K562 (cell line): Measurements from ENCODE around the gene VWA2. TPM values are rescaled to one million over a fixed set of nuclear protein-coding genes. Genes with fewer than 3 reads are reported as not detected.

ENCODE experiments used
- ATAC-seq: fragments of 200-7000 bp; cut with Tn5 transposase; 3 replicates; pipeline ENCODE4 v1.9.1; 2020; ENCODE audit warnings: moderate library complexity
- BruUV-seq: library from RNA; stranded (reverse); fragments of 400-500 nt; replicated peaks from 2 replicates; lab custom pipeline; 2021; lab: Mats Ljungman, UMichigan
- CTCF ChIA-PET: fragments of 300-600 bp; formaldehyde crosslinking; extraction: SDS; loops from one replicate; lab custom pipeline; 2021; ENCODE audit warnings: low intra/inter-chr PET ratio; lab: Yijun Ruan, JAX
- POLR2A ChIA-PET: fragments of 300-600, 350-650 bp; sonication (Branson Sonifier 250); formaldehyde crosslinking; extraction: SDS; loops from one replicate; lab custom pipeline; 2021; ENCODE audit warnings: antibody characterized with exemption, inconsistent platforms; lab: Yijun Ruan, JAX
- DNase-seq, 4 experiments: peaks; one replicate each; pipeline versions ENCODE4 v3.0.0 to v3.0.0-alpha.2; 2011 to 2018; ENCODE audit warnings: low spot score in 3 of 4, mixed read lengths in 3 of 4; ENCODE audit errors: extremely low read depth in 1 of 4
- FAIRE-seq: peaks from 2 replicates; lab custom pipeline; 2011; peaks lifted over from hg19 to GRCh38; lab: Jason Lieb, UNC
- H2AFZ ChIP-seq: 2 replicates; pipeline ENCODE4 v1.6.0; 2011; ENCODE audit warnings: low read depth, low read length, control low read depth, inconsistent platforms
- H3K27ac ChIP-seq: fragments of 200-600 bp; 3 replicates; pipeline ENCODE4 v1.8.0; 2011; ENCODE audit warnings: low read depth, mild to moderate bottlenecking, control low read depth, inconsistent platforms, low read length, moderate library complexity, mixed read lengths; ENCODE audit errors: extremely low read depth
- H3K27me3 ChIP-seq, 2 experiments: fragments of 300-600 bp in 1 of 2; 2 replicates in 1 of 2; 3 replicates in 1 of 2; pipeline versions ENCODE4 v1.6.0 to v1.8.0; 2011; ENCODE audit warnings: inconsistent platforms in 2 of 2, low read length in 2 of 2, mild to moderate bottlenecking in 1 of 2, mixed read lengths in 1 of 2, moderate library complexity in 1 of 2; ENCODE audit not compliant: control insufficient read depth in 2 of 2, insufficient read depth in 2 of 2
- H3K36me3 ChIP-seq: fragments of 300-600 bp; 3 replicates; pipeline ENCODE4 v1.8.0; 2011; ENCODE audit warnings: mild to moderate bottlenecking, low read length, inconsistent platforms; ENCODE audit not compliant: control insufficient read depth, insufficient read depth
- H3K4me1 ChIP-seq, 2 experiments: fragments of 200-600 bp in 1 of 2; replicated peaks in 1 of 2; 2 replicates in 1 of 2; 3 replicates in 1 of 2; pipeline versions ENCODE4 v1.5.1 to v1.8.0; 2011; ENCODE audit warnings: inconsistent platforms in 2 of 2, low read length in 2 of 2, mild to moderate bottlenecking in 1 of 2, mixed read lengths in 1 of 2, moderate library complexity in 1 of 2; ENCODE audit not compliant: control insufficient read depth in 2 of 2, insufficient read depth in 2 of 2
- H3K4me2 ChIP-seq: 2 replicates; pipeline ENCODE4 v1.6.1; 2011; ENCODE audit warnings: low read length, control low read depth, inconsistent platforms, mixed read lengths; ENCODE audit not compliant: insufficient read depth
- H3K4me3 ChIP-seq: fragments of 200-600 bp; sonication (generic), shearing (Covaris generic); 2 replicates; pipeline ENCODE4 v1.5.1; 2016; ENCODE audit warnings: control low read depth, inconsistent platforms
- H3K79me2 ChIP-seq: fragments of 200-600 bp; 3 replicates; pipeline ENCODE4 v1.8.0; 2011; ENCODE audit warnings: low read length, inconsistent platforms; ENCODE audit not compliant: control insufficient read depth, insufficient read depth
- H3K9ac ChIP-seq, 2 experiments: 2 replicates each; pipeline versions ENCODE4 v1.6.0 to v1.6.1; 2011; ENCODE audit warnings: low read depth in 2 of 2, low read length in 2 of 2, control low read depth in 1 of 2, inconsistent platforms in 1 of 2, mild to moderate bottlenecking in 1 of 2, mixed read lengths in 1 of 2; ENCODE audit not compliant: insufficient read depth in 1 of 2
- H3K9me1 ChIP-seq: one replicate; pipeline ENCODE4 v1.6.0; 2011; ENCODE audit warnings: inconsistent platforms, mild to moderate bottlenecking, low read length, moderate library complexity; ENCODE audit not compliant: control insufficient read depth, insufficient read depth
- H3K9me3 ChIP-seq: replicated peaks from 2 replicates; pipeline ENCODE4 v1.5.1; 2011; ENCODE audit warnings: low read depth, low read length, inconsistent platforms; ENCODE audit not compliant: control insufficient read depth, insufficient read depth
- H4K20me1 ChIP-seq: replicated peaks from 2 replicates; pipeline ENCODE4 v1.6.1; 2011; ENCODE audit warnings: low read length, inconsistent platforms, mixed read lengths; ENCODE audit not compliant: control insufficient read depth, insufficient read depth
- FOXM1 ChIP-seq, 2 experiments: fragments of 450-650 bp in 1 of 2; sonication (generic) in 1 of 2; formaldehyde crosslinking in 1 of 2; IDR thresholded peaks; 2 replicates each; pipeline versions ENCODE4 v1.6.1 to v1.9.0; 2017 to 2022; ENCODE audit warnings: low read depth in 2 of 2, mild to moderate bottlenecking in 2 of 2, missing genetic modification reagents in 1 of 2, moderate library complexity in 1 of 2
- HMGXB4 ChIP-seq: sonication (generic); formaldehyde crosslinking; IDR thresholded peaks from 2 replicates; pipeline ENCODE4 v1.8.1; 2023; ENCODE audit warnings: mild to moderate bottlenecking, missing genetic modification reagents
- POU5F1 ChIP-seq: fragments of 150-350 bp; IDR thresholded peaks from 2 replicates; pipeline ENCODE4 v1.6.1; 2014; ENCODE audit warnings: borderline replicate concordance, low read length, low read depth, mild to moderate bottlenecking; ENCODE audit not compliant: partially characterized antibody
- SAFB ChIP-seq: fragments of 200-400 bp; formaldehyde crosslinking; IDR thresholded peaks from 2 replicates; pipeline ENCODE4 v1.6.1; 2017; ENCODE audit warnings: low read depth, low read length, borderline replicate concordance
- THRB ChIP-seq: fragments of 450-650 bp; formaldehyde crosslinking; conservative IDR thresholded peaks from 2 replicates; pipeline ENCODE4 v1.4.0; 2022; ENCODE audit warnings: mild to moderate bottlenecking, missing genetic modification characterization
- ZBTB1 ChIP-seq: sonication (generic); formaldehyde crosslinking; IDR thresholded peaks from 2 replicates; pipeline ENCODE4 v1.8.1; 2023; ENCODE audit warnings: missing genetic modification reagents, low read depth, mild to moderate bottlenecking, borderline replicate concordance
- WGBS: fragments of 100-300 bp; shearing (Covaris generic); methylation state at CpG from one replicate; pipeline ENCODE4 v1.1.6; 2016; ENCODE audit warnings: low coverage, mixed read lengths; ENCODE audit not compliant: insufficient coverage; ENCODE audit errors: missing lambda C conversion rate; 5-methylcytosine and 5-hydroxymethylcytosine counted together
- in situ Hi-C: fragments of 300-500 bp; cut with MboI; formaldehyde crosslinking; loops from 4 replicates; pipeline ENCODE4 v1.15.0; 2018; ENCODE audit warnings: inconsistent platforms, mixed read lengths
- intact Hi-C: fragments of 100-400 bp; cut with micrococcal nuclease; formaldehyde crosslinking; loops from 2 replicates; pipeline ENCODE4 v1.14.2; 2022
- polyA plus RNA-seq, 8 experiments: library from polyadenylated mRNA; depleted of rRNA in 4 of 8; stranded (reverse) in 5 of 8; unstranded in 3 of 8; fragments of >200 nt; fragmentation: Nextera tagmentation in 2 of 8; fragmentation: Illumina TruSeq in 1 of 8; extraction: Ambion mirVana in 2 of 8; extraction: Trizol in 1 of 8; gene quantifications; 2 replicates each; pipeline versions ENCODE4 v1.2.1 to v1.2.3, GENCODE V29; 2011 to 2014; ENCODE audit warnings: inconsistent platforms in 1 of 8, missing spikeins in 1 of 8
- total RNA-seq, 7 experiments: library from RNA; depleted of rRNA in 6 of 7; stranded (reverse); fragments of >200 nt in 6 of 7; fragmentation: Illumina TruSeq in 2 of 7; extraction: Trizol in 2 of 7; gene quantifications; 2 replicates each; pipeline versions ENCODE4 v1.2.1 to v1.2.3, GENCODE V29; 2011 to 2021; ENCODE audit warnings: low replicate concordance in 1 of 7
- TF ChIP-seq, protein P1 (sequence below): IDR thresholded peaks from 2 replicates; pipeline ENCODE4 v1.6.1; 2016; ENCODE audit warnings: missing genetic modification characterization, missing compliant biosample characterization

Gene VWA2
- total and polyA plus RNA-seq, 9 of the 15 experiments (the other 6 are each of a cell fraction or from before 2014, with no cell fraction given), result not detected

DNA sequence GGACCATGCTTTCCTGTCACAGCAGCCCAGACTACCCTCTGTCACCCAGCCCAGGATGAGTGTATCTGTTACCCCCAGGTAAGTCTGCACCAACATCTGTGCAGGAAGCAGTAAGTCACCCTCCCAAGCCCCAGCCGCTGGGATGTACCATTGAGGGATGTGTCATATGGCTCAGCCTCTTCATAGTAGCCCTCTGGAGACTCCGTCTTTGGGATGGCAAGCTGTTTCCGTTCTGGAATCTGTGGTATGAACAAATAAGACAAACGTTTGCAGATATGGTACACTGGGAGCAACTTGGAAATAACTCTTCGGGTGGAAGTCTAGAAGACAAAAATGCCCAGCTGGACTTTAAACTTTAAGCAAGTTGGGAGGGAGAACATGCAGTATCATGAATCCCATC, 84.0 kb downstream of the VWA2 start:
- Histone ChIP-seq H3K9me1 (no peaks in the 10 kb centered on the region), H3K9me3 (no peaks in the 10 kb centered on the region), H3K27ac (no peak overlapping the region), H2AFZ (no peak overlapping the region), H3K4me3 (no peak overlapping the region), H3K27me3 (peaks cover 0 to 25% of the 10 kb centered on the region in 2 experiments; a peak in 2 of 5 replicates), H3K36me3 (no peaks in the 10 kb centered on the region), H3K4me2 (no peak overlapping the region), H3K79me2 (no peaks in the 10 kb centered on the region), H3K4me1 (no peaks in the 10 kb centered on the region; a peak in 1 of 5 replicates), H4K20me1 (no peaks in the 10 kb centered on the region), H3K9ac (no peak overlapping the region)
- in situ Hi-C loops (no loop called here), intact Hi-C loops (no loop called here)
- TF ChIP-seq POU5F1 (no peak), FOXM1 (IDR thresholded peaks at IDR 0.05; ENCODE audit: low read depth) (no peak), FOXM1 (CRISPR knock-in tag; IDR thresholded peaks at IDR 0.05; ENCODE audit: low read depth) (no peak), SAFB (no peak), ZBTB1 (CRISPR knock-in tag) (no peak), THRB (CRISPR knock-in tag) (no peak), HMGXB4 (CRISPR knock-in tag) (no peak)
- TF ChIP-seq, protein P1, sequence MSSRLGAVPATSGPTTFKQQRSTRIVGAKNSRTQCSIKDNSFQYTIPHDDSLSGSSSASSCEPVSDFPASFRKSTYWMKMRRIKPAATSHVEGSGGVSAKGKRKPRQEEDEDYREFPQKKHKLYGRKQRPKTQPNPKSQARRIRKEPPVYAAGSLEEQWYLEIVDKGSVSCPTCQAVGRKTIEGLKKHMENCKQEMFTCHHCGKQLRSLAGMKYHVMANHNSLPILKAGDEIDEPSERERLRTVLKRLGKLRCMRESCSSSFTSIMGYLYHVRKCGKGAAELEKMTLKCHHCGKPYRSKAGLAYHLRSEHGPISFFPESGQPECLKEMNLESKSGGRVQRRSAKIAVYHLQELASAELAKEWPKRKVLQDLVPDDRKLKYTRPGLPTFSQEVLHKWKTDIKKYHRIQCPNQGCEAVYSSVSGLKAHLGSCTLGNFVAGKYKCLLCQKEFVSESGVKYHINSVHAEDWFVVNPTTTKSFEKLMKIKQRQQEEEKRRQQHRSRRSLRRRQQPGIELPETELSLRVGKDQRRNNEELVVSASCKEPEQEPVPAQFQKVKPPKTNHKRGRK (tag), result no peak
- no TSS peak for BruUV-seq
- DNase-seq (no peak), FAIRE-seq (no peak), ATAC-seq (no peak)
- WGBS, result 0% methylated on average over 5 of the region's 5 CpGs
- ChIA-PET POLR2A (no interaction called here), CTCF (no interaction called here)
